Stimulated activated CD8-positive, alpha-beta memory T cell treated with anti-CD3 and anti-CD28 coated beads, Interleukin-15, amount 100 ng/mL, for 24 hours (primary cell): ENCODE data around the gene NMT2.
A peak's percentile ranks its signal among the peaks of the same experiment; 100 is the strongest.

Source experiments
- DNase-seq: peaks from one replicate; pipeline ENCODE4 v3.0.0-alpha.2; 2020; ENCODE audit warnings: low read depth

The NMT2 gene

DNA sequence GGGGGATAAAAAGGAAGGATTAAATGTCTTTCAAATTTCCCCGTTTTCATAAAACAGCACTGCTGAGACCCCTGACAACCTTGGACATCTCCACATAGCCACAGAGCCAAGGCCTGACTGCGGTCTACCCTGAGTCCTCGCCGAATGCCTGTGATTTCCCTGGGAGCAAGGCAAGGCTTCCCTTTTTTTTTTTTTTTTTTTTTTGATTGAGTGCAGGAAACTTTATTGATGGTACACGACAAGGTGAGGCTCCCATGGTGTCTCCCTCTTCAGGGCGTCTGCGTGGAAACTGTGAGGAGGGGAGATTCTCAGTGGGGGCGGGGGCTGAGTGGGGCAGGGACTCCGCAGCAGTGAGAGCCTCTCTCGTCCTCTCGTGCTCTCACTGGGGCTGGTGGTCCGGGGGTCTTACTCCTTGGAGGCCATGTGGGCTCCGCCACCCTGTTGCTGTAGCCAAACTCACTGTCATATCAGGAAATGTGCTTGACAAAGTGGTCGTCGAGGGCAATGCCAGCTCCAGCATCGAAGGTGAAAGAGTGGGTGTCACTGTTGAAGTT lies 75.6 kb downstream of the NMT2 start:
- no peak for DNase-seq

DNA sequence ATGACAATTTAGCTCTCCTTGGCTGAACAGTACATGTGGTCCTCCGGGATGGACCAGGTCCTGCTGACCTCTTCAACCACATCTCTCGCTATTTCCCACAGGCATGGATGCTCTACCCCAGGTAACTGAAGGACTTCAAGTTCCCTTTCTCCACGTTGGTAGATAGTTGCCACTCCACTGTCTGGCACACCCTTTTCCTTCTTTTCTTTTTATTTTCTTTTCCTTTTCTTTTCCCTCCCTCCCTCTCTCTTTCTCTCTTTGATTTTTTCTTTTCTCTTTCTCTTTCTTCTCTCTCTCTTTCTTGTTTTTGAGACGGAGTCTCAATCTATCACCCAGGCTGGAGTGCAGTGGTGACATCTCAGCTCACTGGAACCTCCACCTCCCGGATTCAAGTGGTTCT lies 77.1 kb downstream of the NMT2 start:
- DNase-seq, result no peak

DNA sequence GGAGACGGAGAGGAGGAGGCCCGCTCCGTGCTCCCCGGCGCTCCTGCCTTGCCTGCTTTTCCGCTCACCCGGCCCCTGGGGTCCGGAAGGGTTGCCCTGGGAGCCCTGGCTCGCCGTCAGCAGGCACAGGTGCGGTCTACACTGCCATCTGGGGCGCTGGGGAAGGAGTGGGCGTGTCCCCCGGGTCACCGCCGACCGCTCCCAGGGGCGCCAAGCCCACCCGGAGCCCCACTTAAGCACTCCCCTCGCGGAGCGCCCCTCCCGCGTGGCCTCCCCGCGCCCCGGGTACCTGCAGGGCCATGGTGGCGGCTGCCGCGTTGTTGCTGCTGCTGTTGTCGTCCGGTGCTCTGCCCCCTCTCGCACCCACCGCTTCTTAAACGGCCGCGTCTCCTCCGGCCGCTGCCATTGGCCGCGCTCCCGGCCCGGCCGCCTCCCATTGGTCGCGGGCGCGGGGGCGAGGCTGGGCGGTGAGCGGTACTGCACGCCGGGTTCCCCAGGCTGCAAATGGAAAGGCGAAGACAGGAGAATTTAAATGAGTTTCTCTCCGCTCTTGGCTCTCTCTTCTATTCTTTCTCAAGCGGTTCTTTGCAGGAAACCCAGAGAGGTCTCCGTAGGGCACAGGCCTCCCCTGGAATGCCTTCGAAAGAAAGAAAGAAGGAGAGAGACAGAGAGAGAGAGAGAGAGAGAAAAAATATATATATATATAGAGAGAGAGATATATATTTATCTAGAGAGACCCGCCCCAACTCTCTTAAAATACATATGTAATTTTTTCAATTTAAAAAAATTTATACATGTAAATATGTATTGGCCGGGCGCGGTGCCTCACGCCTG lies 79.8 kb downstream of the NMT2 start, which contains the start of gene ACBD7:
TSS of gene ACBD7 (minus strand) at position 349 of the 834 bp plus-strand sequence. CDS start at position 301, 48 bp downstream.
- DNase-seq, result peak; percentile 60

DNA sequence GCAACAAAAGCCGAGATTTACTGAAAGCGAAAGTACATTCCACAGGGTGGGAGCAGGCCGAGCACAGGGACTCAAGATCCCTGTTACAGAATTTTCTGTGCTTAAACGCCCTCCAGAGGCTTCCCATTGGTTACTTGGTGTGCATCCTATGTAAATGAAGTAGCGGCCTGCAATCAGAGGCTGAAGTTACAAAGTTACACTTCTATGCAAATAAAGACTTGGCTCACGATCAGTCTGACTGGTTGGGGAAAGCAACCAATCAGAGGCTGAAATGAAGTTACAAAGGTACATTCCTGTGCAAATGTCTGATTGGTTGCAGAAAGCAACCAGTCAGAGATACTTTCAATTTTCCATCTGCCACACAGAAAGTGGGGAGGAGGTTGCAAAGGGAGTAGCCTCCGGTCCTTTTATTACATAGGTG lies 84.0 kb downstream of the NMT2 start:
- DNase-seq, result no peak

DNA sequence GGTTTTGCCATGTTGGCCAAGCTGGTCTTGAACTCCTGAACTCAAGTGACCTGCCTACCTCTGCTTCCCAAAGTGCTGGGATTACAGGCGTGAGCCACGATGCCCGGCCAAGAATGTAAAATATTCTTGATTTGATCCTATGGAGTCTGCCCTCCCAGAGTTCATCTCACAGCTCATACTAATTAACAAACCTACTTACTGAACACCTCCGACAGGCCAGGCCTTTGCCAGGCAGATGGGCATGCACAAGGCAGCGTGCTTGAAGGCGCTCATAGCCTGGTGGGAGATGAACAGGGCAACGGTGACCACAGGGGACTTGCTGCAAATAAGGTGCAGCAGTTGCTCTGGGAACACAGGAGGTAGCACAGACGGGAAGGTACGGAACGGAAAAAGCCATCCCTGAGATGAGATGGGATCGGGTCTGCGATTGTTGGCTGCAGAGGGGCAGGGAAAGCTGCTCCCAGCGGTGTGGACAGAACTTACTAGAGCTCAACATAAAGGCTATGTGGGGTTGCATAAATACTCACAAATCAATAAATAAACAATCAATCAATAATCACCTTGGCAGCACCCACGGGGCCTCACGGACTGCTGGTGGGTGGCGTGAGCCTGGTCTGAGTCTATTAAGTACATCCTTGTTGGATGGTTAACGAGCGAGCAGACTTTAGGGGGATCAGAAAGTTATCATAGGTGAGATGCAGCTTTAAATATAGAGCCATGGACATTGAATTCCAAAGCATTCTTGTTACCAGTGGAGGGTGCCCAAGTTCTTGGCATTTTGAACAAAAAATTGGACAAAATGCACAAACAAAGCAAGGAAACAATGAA lies 84.6 kb downstream of the NMT2 start:
- no peak for DNase-seq

DNA sequence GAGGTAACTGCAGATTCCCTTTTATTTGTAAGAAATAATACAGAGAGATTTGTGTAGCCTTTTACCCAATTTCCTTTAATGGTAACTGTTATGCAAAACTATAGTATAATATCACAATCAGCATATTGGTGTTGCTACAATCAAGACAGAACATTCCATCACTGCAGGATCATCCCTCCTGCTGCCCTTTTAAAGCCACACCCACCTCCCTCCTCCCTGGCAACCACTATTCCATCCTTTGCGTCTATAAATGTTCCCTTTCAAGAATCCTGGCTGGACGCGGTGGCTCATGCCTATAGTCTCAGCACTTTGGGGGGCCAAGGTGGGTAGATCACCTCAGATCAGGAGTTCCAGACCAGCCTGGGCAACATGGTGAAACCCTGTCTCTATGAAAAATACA lies 93.1 kb downstream of the NMT2 start:
- DNase-seq, result no peak

DNA sequence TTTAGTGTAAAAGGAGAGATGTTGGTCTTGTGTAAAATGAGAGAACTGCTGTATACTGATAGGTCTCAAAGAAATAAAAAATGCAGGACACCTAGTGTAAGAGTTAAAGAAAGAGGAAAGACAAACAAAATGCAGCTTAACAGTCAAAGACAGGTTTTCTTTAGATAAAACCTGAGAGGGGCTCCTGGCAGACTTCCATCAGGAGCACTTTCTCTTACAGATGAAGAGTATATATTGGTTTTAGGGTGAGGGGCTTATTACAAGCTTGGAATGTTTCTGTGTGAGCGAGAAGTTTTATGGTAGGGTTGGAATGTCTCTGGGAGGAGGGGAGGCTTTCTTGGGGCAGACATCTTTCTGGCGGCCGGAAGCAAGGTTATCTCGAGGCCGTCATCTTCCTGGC lies 96.1 kb downstream of the NMT2 start:
- no peak for DNase-seq

DNA sequence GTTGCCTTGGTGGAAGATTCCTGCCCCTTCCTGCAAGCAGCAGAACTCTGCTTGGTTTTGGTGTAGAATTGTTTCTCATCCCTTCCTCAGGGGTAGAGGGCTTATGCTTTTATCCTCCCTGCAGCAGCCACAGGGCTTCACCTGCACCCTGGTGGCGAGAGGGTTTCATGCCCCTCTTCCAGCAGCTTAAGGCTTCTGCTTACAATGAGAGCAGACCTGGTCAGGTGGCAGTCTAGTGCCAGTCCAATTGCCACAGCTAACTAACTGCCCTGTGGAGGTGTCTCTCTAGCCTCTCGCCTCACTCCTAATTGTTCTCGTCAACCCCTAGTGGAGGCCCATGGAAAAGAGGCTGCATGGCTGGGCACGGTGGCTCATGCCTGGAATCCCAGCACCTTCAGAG lies 99.3 kb downstream of the NMT2 start:
- DNase-seq, result no peak

DNA sequence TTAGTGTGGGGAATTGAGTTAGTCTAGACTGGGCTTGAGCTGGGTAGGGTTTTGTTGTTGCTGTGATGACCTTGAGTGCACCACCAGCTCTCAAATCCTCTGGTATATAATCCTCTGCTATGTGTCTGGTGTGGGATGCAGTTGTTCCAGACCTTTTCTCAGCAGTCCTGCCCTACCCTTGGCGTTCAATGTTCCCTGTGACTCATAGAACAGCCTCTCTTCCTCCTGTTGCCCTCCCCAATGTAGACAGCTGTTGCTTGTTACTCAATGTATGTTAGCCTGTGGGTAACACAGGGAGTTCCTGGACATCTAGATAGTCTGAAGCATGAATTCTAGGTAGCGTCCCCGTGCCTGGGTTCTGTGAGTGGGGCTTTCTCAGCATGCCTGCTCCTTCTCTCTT lies 99.7 kb downstream of the NMT2 start:
- no peak for DNase-seq

DNA sequence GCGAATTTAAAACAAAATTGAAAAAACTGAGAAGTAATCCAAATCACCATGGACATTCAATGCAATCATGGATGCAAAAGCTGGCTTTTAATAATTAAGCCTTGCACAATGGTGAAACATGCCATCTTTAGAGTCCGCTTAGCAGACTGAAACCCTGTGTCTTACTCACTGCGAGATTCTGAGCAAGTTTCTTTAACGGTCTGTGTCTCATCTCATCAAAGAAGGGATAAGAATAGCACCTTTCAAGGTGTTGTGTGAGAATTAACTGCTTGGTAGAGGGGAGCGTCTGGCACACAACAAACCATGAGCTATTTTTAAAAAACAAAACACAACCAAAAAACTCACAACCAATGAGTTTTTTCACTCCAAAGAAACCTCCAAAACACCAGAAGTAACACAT lies 101.3 kb downstream of the NMT2 start:
- no peak for DNase-seq

DNA sequence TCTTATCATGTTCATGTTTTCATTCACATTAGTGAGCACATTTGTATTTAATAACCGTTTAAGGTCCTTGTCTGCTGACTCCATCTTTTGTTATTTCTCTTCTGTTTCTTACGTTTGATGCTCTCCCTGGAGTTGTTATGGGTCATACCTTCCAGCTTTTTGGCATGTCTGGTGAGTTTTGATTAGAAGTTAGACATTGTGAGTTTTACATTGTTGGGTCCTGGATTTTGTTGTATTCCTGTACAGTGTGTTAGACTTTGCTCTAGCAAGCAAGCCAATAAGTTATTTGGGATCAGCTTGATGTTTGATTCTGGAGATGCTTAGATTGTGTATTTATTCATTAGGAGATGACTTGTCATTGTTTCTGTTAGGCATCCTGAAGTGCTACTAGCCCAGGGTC lies 107.9 kb downstream of the NMT2 start:
- DNase-seq, result no peak

DNA sequence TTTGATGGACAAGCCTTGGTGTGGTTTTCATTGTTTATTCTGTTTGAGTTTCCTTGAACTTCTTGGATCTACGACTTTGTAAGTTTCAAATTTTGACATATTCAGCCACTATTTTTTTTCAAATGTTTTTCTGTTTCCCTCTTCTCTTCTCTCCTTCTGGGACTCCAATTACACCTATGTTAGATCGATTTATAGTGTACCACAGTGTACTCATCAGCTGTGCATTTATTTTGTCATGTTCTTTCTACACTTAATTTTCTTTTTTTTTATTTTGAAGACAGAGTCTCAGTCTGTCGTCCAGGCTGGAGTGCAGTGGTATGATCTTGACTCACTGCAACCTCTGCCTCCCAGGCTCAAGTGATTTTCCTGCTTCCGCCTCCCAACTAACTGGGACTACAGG lies 108.6 kb downstream of the NMT2 start:
- no peak for DNase-seq

DNA sequence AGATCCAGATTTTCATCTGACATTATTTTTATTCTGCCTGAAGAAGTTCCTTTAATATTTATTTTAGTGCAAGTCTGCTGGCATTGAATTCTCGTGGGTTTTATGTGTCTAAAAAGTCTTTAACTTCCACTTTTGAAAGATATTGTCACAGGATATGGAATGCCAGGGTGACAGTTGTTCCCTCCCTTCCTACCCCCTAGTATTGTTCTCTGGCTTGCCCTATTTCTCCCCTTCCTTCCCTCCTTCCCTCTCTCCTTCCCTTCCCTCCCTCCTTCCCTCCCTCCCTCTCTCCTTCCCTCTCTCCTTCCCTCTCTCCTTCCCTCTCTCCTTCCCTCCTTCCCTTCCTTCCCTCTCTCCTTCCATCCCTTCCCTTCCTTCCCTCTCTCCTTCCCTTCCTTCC lies 109.8 kb downstream of the NMT2 start:
- no peak for DNase-seq
